NCI-H2227 (cell line): Measurements from ENCODE around the gene PAQR4.

Experiments used
- DNase-seq: peaks from one replicate; lab custom pipeline; 2025; ENCODE audit not compliant: unreplicated experiment; lab: John Stamatoyannopoulos, UW

PAQR4 gene

DNA sequence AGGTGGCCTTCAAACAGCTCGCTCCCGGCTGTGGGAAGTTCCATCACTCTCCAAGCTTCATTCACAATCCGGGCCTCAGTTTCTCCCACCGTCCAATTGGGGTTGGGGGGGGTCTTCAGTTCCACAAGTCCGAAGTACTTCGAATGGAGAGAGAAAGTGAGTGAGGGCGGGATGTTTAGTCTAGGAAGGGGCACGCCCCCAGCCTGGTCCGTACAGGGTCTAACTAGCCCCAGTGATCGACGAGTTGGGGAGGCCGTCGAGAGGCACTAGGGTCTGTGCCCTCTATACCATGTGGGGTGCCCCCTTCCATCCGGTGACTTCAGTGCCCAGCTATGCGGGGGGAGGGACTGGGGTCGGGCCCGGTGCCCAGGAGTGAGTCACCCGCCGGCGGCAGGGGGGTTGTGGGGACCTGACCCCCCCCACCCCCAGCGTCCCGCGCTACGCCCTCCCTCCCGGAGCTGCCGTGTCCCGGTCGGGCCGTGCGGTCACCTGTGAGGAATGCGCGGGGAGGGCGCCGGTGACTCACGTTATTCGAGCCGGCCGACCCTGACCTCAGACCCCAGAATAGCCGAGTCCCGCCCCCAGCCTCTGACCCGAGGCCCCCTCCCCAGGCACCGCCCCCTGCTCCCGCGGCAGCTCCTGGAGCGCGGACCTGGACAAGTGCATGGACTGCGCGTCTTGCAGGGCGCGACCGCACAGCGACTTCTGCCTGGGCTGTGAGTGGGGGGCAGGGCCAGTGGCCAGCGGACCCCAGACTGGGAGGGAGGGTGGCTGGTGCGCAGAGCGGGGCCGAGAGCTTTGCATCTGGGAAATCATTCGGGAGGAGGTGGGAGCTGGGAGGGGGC lies 51.7 kb downstream of the PAQR4 start:
- peak; percentile 49 for DNase-seq

DNA sequence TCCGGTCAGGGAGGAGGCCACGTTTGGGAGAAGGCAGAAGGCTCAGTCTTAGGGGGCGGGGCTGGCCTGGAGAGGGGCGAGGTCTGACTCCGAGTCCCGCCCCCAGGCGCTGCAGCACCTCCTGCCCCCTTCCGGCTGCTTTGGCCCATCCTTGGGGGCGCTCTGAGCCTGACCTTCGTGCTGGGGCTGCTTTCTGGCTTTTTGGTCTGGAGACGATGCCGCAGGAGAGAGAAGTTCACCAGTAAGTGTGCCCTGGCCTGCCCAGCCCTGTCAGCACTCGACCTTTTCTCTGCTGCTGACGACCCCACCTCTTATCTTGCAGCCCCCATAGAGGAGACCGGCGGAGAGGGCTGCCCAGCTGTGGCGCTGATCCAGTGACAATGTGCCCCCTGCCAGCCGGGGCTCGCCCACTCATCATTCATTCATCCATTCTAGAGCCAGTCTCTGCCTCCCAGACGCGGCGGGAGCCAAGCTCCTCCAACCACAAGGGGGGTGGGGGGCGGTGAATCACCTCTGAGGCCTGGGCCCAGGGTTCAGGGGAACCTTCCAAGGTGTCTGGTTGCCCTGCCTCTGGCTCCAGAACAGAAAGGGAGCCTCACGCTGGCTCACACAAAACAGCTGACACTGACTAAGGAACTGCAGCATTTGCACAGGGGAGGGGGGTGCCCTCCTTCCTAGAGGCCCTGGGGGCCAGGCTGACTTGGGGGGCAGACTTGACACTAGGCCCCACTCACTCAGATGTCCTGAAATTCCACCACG lies 52.5 kb downstream of the PAQR4 start:
- peak; percentile 77 for DNase-seq

DNA sequence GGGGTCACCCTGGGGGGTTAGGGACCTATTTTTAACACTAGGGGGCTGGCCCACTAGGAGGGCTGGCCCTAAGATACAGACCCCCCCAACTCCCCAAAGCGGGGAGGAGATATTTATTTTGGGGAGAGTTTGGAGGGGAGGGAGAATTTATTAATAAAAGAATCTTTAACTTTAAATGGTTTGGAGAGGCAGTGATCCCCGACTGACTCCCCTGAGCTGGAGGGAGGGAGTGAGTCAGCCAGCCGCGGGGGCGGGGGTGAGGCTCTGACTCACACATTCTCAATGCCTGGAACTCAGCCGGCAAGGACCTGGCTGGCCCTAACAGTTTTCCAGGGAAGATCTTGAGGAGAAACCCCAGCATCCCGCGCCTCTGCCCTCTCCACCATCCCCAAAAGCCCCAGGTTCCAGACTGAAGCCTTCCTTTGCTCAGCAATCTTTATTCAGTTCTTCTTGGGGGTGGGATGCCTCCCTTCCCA lies 53.1 kb downstream of the PAQR4 start:
- DNase-seq, result peak; percentile 44

DNA sequence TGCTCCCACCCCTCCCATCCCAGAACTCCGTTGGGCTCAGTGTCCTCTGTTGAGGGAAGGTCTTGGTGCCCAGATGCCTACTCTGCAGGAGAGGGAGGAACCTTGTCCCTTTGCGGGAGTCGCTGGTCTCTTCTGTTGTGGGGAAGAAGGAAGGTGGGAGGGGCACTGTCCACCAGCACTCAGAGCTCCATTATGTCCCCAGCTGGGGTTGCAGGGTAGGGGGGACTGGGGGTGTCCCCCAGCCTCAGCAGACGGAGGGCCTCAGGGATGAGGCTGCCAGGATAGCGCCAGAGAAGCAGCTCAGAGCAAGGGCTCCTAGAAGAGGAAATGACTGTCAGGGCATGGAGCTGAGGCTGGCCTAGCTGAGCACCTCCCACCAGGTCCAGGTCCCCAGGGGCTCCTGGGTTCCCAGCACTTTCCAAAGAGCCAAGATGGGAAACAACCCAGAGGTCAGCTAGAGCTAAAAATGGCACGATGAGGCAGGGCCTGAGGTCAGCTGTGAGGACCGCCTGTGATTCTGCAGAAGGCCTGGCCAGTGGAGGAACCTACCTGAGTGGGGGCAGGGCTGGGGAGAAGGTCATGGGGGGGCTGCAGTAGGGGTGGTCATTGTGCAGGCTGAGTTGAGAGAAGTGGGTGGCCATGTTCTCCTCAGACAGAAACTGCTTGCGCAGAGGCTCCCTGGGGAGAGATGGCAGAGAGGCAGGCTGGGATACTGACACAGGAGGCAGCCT lies 53.7 kb downstream of the PAQR4 start:
- no peak for DNase-seq
